ENCODE results near the gene RPUSD1. TPM values are rescaled to one million over a fixed set of nuclear protein-coding genes. Genes with fewer than 3 reads are reported as not detected.

The RPUSD1 gene
- total and polyA plus RNA-seq, 4 donors = 8.2 to 25.6 (median 23.5) TPM

DNA sequence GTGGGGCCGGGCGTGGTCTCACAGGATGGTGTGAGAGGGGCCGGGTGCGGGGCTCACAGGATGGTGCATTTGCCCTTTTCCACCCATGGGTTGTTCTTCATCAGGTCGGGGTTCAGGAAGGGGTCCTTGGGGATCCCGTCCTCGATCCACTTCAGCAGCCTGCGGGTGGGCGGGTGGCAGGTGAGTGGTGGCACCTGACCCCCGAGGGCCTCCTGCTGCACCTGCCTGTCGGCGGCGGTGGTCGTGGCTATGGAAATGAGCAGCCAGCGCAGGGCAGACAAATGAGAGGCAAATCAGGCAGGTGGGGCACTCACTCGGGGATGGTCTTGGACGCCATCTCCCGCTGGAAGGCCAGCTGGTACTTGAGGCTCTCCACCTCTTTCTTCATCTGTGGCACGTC, 10.5 kb upstream of the RPUSD1 start:
- Histone ChIP-seq H3K9ac (ENCODE audit: insufficient read depth in 1 of 2, low read length in 2 of 2) (no peak overlapping the region), H3K36me3 (ENCODE audit: control insufficient read depth in 4 of 4, insufficient read depth in 4 of 4, low read length in 4 of 4) (no peaks in the 10 kb centered on the region), H3K9me3 (ENCODE audit: control insufficient read depth in 4 of 4, insufficient read depth in 3 of 4, low read length in 3 of 4) (peaks cover 0 to 4% (median 0%) of the 10 kb centered on the region in 4 donors), H3K4me1 (ENCODE audit: control insufficient read depth in 5 of 5, insufficient read depth in 5 of 5, low read length in 5 of 5) (no peaks in the 10 kb centered on the region), H3K4me3 (no peak overlapping the region), H3K27me3 (ENCODE audit: control insufficient read depth in 3 of 3, insufficient read depth in 3 of 3, low read length in 2 of 3) (peaks cover 6 to 36% (median 7%) of the 10 kb centered on the region in 3 donors), H3K27ac (ENCODE audit: low read depth in 1 of 2, low read length in 1 of 2) (no peak overlapping the region)
- DNase-seq (no peak), ATAC-seq (ENCODE audit: insufficient read depth, low FRiP score) (no peak)
- 87 to 90% methylated on average over 15 to 19 of the region's 19 CpGs for WGBS, 2 donors
- TF ChIP-seq, protein P1, sequence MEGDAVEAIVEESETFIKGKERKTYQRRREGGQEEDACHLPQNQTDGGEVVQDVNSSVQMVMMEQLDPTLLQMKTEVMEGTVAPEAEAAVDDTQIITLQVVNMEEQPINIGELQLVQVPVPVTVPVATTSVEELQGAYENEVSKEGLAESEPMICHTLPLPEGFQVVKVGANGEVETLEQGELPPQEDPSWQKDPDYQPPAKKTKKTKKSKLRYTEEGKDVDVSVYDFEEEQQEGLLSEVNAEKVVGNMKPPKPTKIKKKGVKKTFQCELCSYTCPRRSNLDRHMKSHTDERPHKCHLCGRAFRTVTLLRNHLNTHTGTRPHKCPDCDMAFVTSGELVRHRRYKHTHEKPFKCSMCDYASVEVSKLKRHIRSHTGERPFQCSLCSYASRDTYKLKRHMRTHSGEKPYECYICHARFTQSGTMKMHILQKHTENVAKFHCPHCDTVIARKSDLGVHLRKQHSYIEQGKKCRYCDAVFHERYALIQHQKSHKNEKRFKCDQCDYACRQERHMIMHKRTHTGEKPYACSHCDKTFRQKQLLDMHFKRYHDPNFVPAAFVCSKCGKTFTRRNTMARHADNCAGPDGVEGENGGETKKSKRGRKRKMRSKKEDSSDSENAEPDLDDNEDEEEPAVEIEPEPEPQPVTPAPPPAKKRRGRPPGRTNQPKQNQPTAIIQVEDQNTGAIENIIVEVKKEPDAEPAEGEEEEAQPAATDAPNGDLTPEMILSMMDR (IDR thresholded peaks at IDR 0.05; ENCODE audit: control extremely low read depth, extremely low read depth) = no peak

DNA sequence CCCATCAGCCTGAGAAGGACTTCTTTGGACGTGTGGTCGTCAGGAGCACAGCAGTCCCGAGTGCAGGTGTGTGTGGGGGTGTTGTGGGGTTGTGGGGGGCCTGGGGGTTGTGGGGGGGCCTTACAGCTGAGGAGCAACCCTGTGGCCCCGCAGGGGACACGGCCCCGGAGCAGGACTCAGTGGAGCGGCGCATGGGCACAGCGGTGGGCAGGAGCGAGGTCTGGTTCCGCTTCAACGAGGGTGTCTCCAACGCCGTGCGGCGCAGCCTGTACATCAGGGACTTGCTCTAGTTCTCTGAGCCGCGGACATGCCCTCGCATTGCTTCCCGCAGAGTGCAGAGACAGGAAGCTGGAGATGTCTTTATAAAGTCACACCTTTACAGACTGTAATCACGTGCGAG, 9.5 kb upstream of the RPUSD1 start:
- Histone ChIP-seq H3K4me3 (no peak overlapping the region), H3K9me3 (ENCODE audit: control insufficient read depth in 4 of 4, insufficient read depth in 3 of 4, low read length in 3 of 4) (peaks cover 0 to 4% (median 0%) of the 10 kb centered on the region in 4 donors), H3K4me1 (ENCODE audit: control insufficient read depth in 5 of 5, insufficient read depth in 5 of 5, low read length in 5 of 5) (no peaks in the 10 kb centered on the region), H3K27me3 (ENCODE audit: control insufficient read depth in 3 of 3, insufficient read depth in 3 of 3, low read length in 2 of 3) (peaks cover 6 to 29% (median 7%) of the 10 kb centered on the region in 3 donors), H3K9ac (ENCODE audit: insufficient read depth in 1 of 2, low read length in 2 of 2) (no peak overlapping the region), H3K36me3 (ENCODE audit: control insufficient read depth in 4 of 4, insufficient read depth in 4 of 4, low read length in 4 of 4) (peaks cover 0 to under 1% (median 0%) of the 10 kb centered on the region in 4 donors), H3K27ac (ENCODE audit: low read depth in 1 of 2, low read length in 1 of 2) (no peak overlapping the region)
- ATAC-seq (ENCODE audit: insufficient read depth, low FRiP score) (no peak), DNase-seq (no peak)
- TF ChIP-seq, protein P1 (IDR thresholded peaks at IDR 0.05; ENCODE audit: control extremely low read depth, extremely low read depth) = no peak
- WGBS, 2 donors = 97% methylated on average over 22 of the region's 22 CpGs

DNA sequence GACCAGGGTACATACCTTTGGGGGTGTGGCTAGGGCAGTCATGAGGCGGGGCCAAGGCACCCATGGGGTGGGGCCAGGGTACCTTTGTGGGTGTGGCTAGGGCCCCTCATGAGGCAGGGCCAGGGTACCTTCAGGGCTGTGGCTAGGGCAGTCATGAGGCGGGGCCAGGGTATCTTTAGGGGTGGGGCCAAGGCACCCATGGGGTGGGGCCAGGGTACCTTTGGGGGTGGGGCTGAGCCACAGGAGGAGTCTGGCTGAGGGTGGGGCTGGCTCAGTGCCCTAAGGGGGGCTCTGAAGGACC, 8.9 kb upstream of the RPUSD1 start:
- WGBS, 2 donors = 100% methylated on average over 1 to 2 of the region's 2 CpGs
- H3K27ac ChIP-seq (ENCODE audit: low read depth in 1 of 2, low read length in 1 of 2) = no peak overlapping the region
- H3K9ac ChIP-seq (ENCODE audit: insufficient read depth in 1 of 2, low read length in 2 of 2) = no peak overlapping the region
- TF ChIP-seq, protein P1 (IDR thresholded peaks at IDR 0.05; ENCODE audit: control extremely low read depth, extremely low read depth) = no peak
- H3K36me3 ChIP-seq (ENCODE audit: control insufficient read depth in 4 of 4, insufficient read depth in 4 of 4, low read length in 4 of 4) = peaks cover 0 to 3% (median 0%) of the 10 kb centered on the region in 4 donors
- peaks cover 4 to 24% (median 7%) of the 10 kb centered on the region in 3 donors for H3K27me3 ChIP-seq (ENCODE audit: control insufficient read depth in 3 of 3, insufficient read depth in 3 of 3, low read length in 2 of 3)
- H3K4me3 ChIP-seq = no peak overlapping the region
- peaks cover 0 to 4% (median 0%) of the 10 kb centered on the region in 4 donors for H3K9me3 ChIP-seq (ENCODE audit: control insufficient read depth in 4 of 4, insufficient read depth in 3 of 4, low read length in 3 of 4)
- no peak for DNase-seq
- no peak for ATAC-seq (ENCODE audit: insufficient read depth, low FRiP score)
- no peaks in the 10 kb centered on the region for H3K4me1 ChIP-seq (ENCODE audit: control insufficient read depth in 5 of 5, insufficient read depth in 5 of 5, low read length in 5 of 5)

Measured in lung (tissue), 12 donors.